ENCODE results near the gene REEP1. TPM values are rescaled to one million over a fixed set of nuclear protein-coding genes. Genes with fewer than 3 reads are reported as not detected.

The REEP1 gene
- total and polyA plus RNA-seq, 2 of the 4 experiments (the other 2 are of a cell fraction), result under 0.01 to 0.03 TPM

DNA sequence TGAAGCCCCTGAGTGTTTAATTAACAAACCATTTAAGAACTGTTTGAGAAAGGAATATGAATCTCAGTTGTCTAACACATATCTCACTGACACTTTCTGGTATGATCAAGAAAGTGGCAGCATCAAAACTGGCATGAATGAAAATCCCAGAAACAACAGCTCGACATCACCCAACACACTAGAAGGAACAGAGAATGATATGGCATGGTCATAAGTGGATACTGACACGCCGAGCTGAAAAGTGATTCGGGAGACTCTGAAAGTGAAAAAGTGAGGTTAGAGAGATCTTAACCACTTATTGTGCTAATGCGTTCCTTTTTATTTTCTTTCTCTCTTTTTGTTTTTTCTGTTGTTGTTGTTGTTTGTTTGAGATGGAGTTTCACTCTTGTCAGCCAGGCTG, 100.3 kb downstream of the REEP1 start:
- TF ChIP-seq RFX5 (IDR thresholded peaks at IDR 0.05; ENCODE audit: low read depth, low read length) (no peak), CEBPB (IDR thresholded peaks at IDR 0.05; ENCODE audit: low read depth, low read length) (no peak), NFE2L2 (IDR thresholded peaks at IDR 0.05; ENCODE audit: low read depth, low read length) (no peak), SMC3 (IDR thresholded peaks at IDR 0.05; ENCODE audit: low read depth, low read length) (no peak), RCOR1 (IDR thresholded peaks at IDR 0.05; ENCODE audit: insufficient replicate concordance, low read length) (no peak), USF2 (IDR thresholded peaks at IDR 0.05; ENCODE audit: low read depth, low read length) (no peak), POLR2A (IDR thresholded peaks at IDR 0.05; ENCODE audit: low read depth, low read length) (no peak), MAFK (IDR thresholded peaks at IDR 0.05; ENCODE audit: low read depth, low read length) (no peak), MXI1 (IDR thresholded peaks at IDR 0.05; ENCODE audit: borderline replicate concordance, low read depth, low read length) (no peak), CHD1 (IDR thresholded peaks at IDR 0.05; ENCODE audit: low read depth, low read length) (no peak), FOS (IDR thresholded peaks at IDR 0.05; ENCODE audit: low read depth, low read length) (no peak), RAD21 (IDR thresholded peaks at IDR 0.05; ENCODE audit: low read length) (no peak), BHLHE40 (IDR thresholded peaks at IDR 0.05; ENCODE audit: low read depth, low read length) (no peak), ELK1 (IDR thresholded peaks at IDR 0.05; ENCODE audit: borderline replicate concordance, low read depth, low read length) (no peak)
- Histone ChIP-seq H2BK5ac (ENCODE audit: low read depth, low read length, poor library complexity, severe bottlenecking) (no peak overlapping the region), H2AK9ac (replicated peaks; ENCODE audit: low read depth, low read length, poor library complexity) (no peak overlapping the region), H3K4me2 (ENCODE audit: low read depth, low read length) (no peak overlapping the region), H3K14ac (replicated peaks; ENCODE audit: low read depth, low read length) (no peak overlapping the region), H3K9ac (ENCODE audit: low read depth, low read length) (no peak overlapping the region), H3K9me1 (ENCODE audit: insufficient read depth, low read length) (no peaks in the 10 kb centered on the region), H3K4me3 (ENCODE audit: insufficient read depth, low read depth, low read length) (no peak overlapping the region), H3K27ac (ENCODE audit: insufficient read depth, low read length) (no peak overlapping the region), H3K36me3 (ENCODE audit: control insufficient read depth, insufficient read depth, low read length) (no peaks in the 10 kb centered on the region), H4K91ac (ENCODE audit: insufficient read depth, low read depth, low read length) (no peak overlapping the region), H3K56ac (ENCODE audit: extremely low read depth, insufficient read depth, low read length) (no peak overlapping the region), H2BK15ac (ENCODE audit: low read depth, low read length) (no peak overlapping the region), H3K79me1 (ENCODE audit: low read depth in 1 of 2, low read length in 2 of 2) (no peaks in the 10 kb centered on the region), H3K23ac (ENCODE audit: low read depth, low read length) (no peak overlapping the region), H3K27me3 (ENCODE audit: control insufficient read depth, insufficient read depth, low read length) (peaks cover 32% of the 10 kb centered on the region), H3K18ac (ENCODE audit: low read depth, low read length) (no peak overlapping the region), H2BK20ac (ENCODE audit: low read depth, low read length) (no peak overlapping the region), H4K20me1 (ENCODE audit: insufficient read depth, low read length) (no peaks in the 10 kb centered on the region), H2AK5ac (ENCODE audit: low read depth, low read length) (no peak overlapping the region), H2AFZ (replicated peaks; ENCODE audit: low read length, poor library complexity) (no peak overlapping the region), H3K9me3 (ENCODE audit: control insufficient read depth, insufficient read depth, low read length) (no peaks in the 10 kb centered on the region), H3K4ac (ENCODE audit: low read depth, low read length) (no peak overlapping the region), H2BK120ac (ENCODE audit: low read depth, low read length) (no peak overlapping the region), H4K5ac (ENCODE audit: low read depth, low read length) (no peak overlapping the region), H3K4me1 (ENCODE audit: control insufficient read depth, insufficient read depth, low read length) (no peaks in the 10 kb centered on the region), H4K8ac (ENCODE audit: low read depth in 2 of 2, low read length in 2 of 2) (no peak overlapping the region)
- WGBS, 2 experiments (ENCODE audit: extremely low coverage in 2 of 2, insufficient read length in 1 of 2), result no CpG with 5 or more reads among the region's 5 CpGs
- dilution Hi-C loops (cut with HindIII; ENCODE audit: low sequenced_read_pairs, unreplicated experiment) (no loop called here), in situ Hi-C loops (cut with MboI; ENCODE audit: low sequenced_read_pairs) (no loop called here), intact Hi-C loops (cut with micrococcal nuclease) (no loop called here)
- POLR2A ChIA-PET (ENCODE audit: unreplicated experiment), result no interaction called here
- ATAC-seq (ENCODE audit: low read depth) (no peak), DNase-seq (no peak)
- no TSS peak for BruUV-seq (replicated peaks)
- CTCF ChIA-PET, result no interaction called here

Measured in IMR-90 (cell line).